ENCODE measurements around the gene TNFRSF1A. TPM values are rescaled to one million over a fixed set of nuclear protein-coding genes. Genes with fewer than 3 reads are reported as not detected.

The TNFRSF1A gene
- total RNA-seq, 1 experiment from 2014 or later = 108 TPM

GRCh38 chr12:6384499-6385436 is 42.9 kb upstream of the TNFRSF1A start:
- DNase-seq (ENCODE audit: low read depth, low spot score) = no peak
- Histone ChIP-seq H3K27me3 (ENCODE audit: control insufficient read depth, insufficient read depth, low read length) (no peaks in the 10 kb centered on the region), H3K27ac (ENCODE audit: low read length) (no peak overlapping the region), H3K4me1 (ENCODE audit: control insufficient read depth, insufficient read depth, low read length) (no peaks in the 10 kb centered on the region), H3K4me3 (ENCODE audit: low read depth in 2 of 2, low read length in 2 of 2) (no peak overlapping the region), H3K9me3 (ENCODE audit: control insufficient read depth, insufficient read depth, low read depth, low read length) (no peaks in the 10 kb centered on the region), H3K36me3 (ENCODE audit: control insufficient read depth, insufficient read depth, low read length) (peaks cover 5% of the 10 kb centered on the region; the same call in 1 of the 2 replicates)
- ChIA-PET CTCF (no interaction called here), POLR2A (no interaction called here)
- TF ChIP-seq CTCF (IDR thresholded peaks at IDR 0.05) (no peak), TCF7L2 (IDR thresholded peaks at IDR 0.05; ENCODE audit: low read depth, low read length) (no peak), REST (IDR thresholded peaks at IDR 0.05; ENCODE audit: insufficient read depth in 1 of 2, low read depth in 2 of 2, low read length in 1 of 2) (no peak), SIN3A (IDR thresholded peaks at IDR 0.05; ENCODE audit: borderline replicate concordance, insufficient read depth, low read depth, low read length) (no peak), POLR2AphosphoS5 (IDR thresholded peaks at IDR 0.05; ENCODE audit: low read depth, low read length) (no peak)
- no peak for ATAC-seq
- intact Hi-C loops (cut with micrococcal nuclease; ENCODE audit: unreplicated experiment) (no loop called here), in situ Hi-C loops (cut with HindIII; ENCODE audit: low pct_unique_long_range_greater_than_20kb, low sequenced_read_pairs) (no loop called here)
- no TSS peak for BruUV-seq (replicated peaks)

- BruUV-seq (replicated peaks) = no TSS peak
- intact Hi-C loops (cut with micrococcal nuclease; ENCODE audit: unreplicated experiment) (no loop called here), in situ Hi-C loops (cut with HindIII; ENCODE audit: low pct_unique_long_range_greater_than_20kb, low sequenced_read_pairs) (no loop called here)
- H3K27me3 ChIP-seq (ENCODE audit: control insufficient read depth, insufficient read depth, low read length) = no peaks in the 10 kb centered on the region
- H3K27ac ChIP-seq (ENCODE audit: low read length) = no peak within 1 kb of the TSS
- ATAC-seq (0 out of 2 replicates have a peak, but pooled peaks have one; percentile 8), DNase-seq (ENCODE audit: low read depth, low spot score) (no peak)
- no peak within 1 kb of the TSS for H3K4me3 ChIP-seq (ENCODE audit: low read depth in 2 of 2, low read length in 2 of 2)
- H3K9me3 ChIP-seq (ENCODE audit: control insufficient read depth, insufficient read depth, low read depth, low read length) = no peaks in the 10 kb centered on the region
- no peaks in the 10 kb centered on the region for H3K4me1 ChIP-seq (ENCODE audit: control insufficient read depth, insufficient read depth, low read length)
- TF ChIP-seq CTCF (IDR thresholded peaks at IDR 0.05) (no peak), SIN3A (IDR thresholded peaks at IDR 0.05; ENCODE audit: borderline replicate concordance, insufficient read depth, low read depth, low read length) (no peak), POLR2AphosphoS5 (IDR thresholded peaks at IDR 0.05; ENCODE audit: low read depth, low read length) (no peak), TCF7L2 (IDR thresholded peaks at IDR 0.05; ENCODE audit: low read depth, low read length) (no peak), REST (IDR thresholded peaks at IDR 0.05; ENCODE audit: insufficient read depth in 1 of 2, low read depth in 2 of 2, low read length in 1 of 2) (no peak)
- CTCF ChIA-PET = no interaction called here
- POLR2A ChIA-PET = no interaction called here
- H3K36me3 ChIP-seq (ENCODE audit: control insufficient read depth, insufficient read depth, low read length) = peaks cover 5% of the 10 kb centered on the region; the same call in 1 of the 2 replicates
Measured at GRCh38 chr12:6383572-6384498, 42.0 kb upstream of the TNFRSF1A start, which contains the start of gene LTBR. Gene LTBR (plus strand): TSS chr12:6384162. CDS start chr12:6384359, 197 bp downstream.
